Neutrophil (primary cell): ENCODE data around the gene RAB3A.
A peak's percentile ranks its signal among the peaks of the same experiment; 100 is the strongest.
"Not testable (repeated sequence)": the region's sequence is repeated elsewhere in the genome, so short reads cannot be mapped to it uniquely, and the experiment has no call there.

ENCODE experiments used
- H3K27ac ChIP-seq: fragments of 200-600 bp; sonication (generic); 2 replicates; pipeline ENCODE4 v1.5.1; 2016; ENCODE audit warnings: mild to moderate bottlenecking, moderate library complexity
- H3K27me3 ChIP-seq: fragments of 200-600 bp; sonication (generic); 2 replicates; pipeline ENCODE4 v1.6.0; 2016; ENCODE audit warnings: mild to moderate bottlenecking
- H3K36me3 ChIP-seq: fragments of 200-600 bp; sonication (generic); 2 replicates; pipeline ENCODE4 v1.5.1; 2017
- H3K4me1 ChIP-seq, 2 experiments: fragments of 200-600 bp in 1 of 2; sonication (generic) in 1 of 2; 1 replicate in 1 of 2; 2 replicates in 1 of 2; pipeline versions ENCODE4 v1.5.1 to v1.6.1; 2013 to 2016; ENCODE audit warnings: low read depth in 1 of 2, low read length in 1 of 2, mild to moderate bottlenecking in 1 of 2, moderate library complexity in 1 of 2; ENCODE audit not compliant: control insufficient read depth in 1 of 2, insufficient read depth in 1 of 2
- H3K4me3 ChIP-seq, 2 experiments: fragments of 200-600 bp in 1 of 2; sonication (generic) in 1 of 2; 1 replicate in 1 of 2; 2 replicates in 1 of 2; pipeline ENCODE4 v1.5.1; 2013 to 2016; ENCODE audit warnings: low read depth in 1 of 2, low read length in 1 of 2, mild to moderate bottlenecking in 1 of 2, moderate library complexity in 1 of 2
- H3K9me3 ChIP-seq: fragments of 200-600 bp; sonication (generic); 2 replicates; pipeline ENCODE4 v1.5.1; 2016
- TF ChIP-seq, protein P1 (sequence below): fragments of 200-600 bp; sonication (generic); IDR thresholded peaks from 2 replicates; pipeline ENCODE4 v1.5.1; 2016; ENCODE audit warnings: antibody characterized with exemption

The RAB3A gene

GRCh38 chr19:18161636-18162002 is 42.2 kb downstream of the RAB3A start:
- Histone ChIP-seq H3K4me1 (peaks cover 10 to 11% of the 10 kb centered on the region in 2 experiments), H3K27me3 (no peaks in the 10 kb centered on the region), H3K36me3 (no peaks in the 10 kb centered on the region), H3K4me3 (no peak overlapping the region), H3K27ac (peak overlapping the region; percentile 43), H3K9me3 (no peaks in the 10 kb centered on the region)
- TF ChIP-seq, protein P1, sequence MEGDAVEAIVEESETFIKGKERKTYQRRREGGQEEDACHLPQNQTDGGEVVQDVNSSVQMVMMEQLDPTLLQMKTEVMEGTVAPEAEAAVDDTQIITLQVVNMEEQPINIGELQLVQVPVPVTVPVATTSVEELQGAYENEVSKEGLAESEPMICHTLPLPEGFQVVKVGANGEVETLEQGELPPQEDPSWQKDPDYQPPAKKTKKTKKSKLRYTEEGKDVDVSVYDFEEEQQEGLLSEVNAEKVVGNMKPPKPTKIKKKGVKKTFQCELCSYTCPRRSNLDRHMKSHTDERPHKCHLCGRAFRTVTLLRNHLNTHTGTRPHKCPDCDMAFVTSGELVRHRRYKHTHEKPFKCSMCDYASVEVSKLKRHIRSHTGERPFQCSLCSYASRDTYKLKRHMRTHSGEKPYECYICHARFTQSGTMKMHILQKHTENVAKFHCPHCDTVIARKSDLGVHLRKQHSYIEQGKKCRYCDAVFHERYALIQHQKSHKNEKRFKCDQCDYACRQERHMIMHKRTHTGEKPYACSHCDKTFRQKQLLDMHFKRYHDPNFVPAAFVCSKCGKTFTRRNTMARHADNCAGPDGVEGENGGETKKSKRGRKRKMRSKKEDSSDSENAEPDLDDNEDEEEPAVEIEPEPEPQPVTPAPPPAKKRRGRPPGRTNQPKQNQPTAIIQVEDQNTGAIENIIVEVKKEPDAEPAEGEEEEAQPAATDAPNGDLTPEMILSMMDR: no peak

DNA sequence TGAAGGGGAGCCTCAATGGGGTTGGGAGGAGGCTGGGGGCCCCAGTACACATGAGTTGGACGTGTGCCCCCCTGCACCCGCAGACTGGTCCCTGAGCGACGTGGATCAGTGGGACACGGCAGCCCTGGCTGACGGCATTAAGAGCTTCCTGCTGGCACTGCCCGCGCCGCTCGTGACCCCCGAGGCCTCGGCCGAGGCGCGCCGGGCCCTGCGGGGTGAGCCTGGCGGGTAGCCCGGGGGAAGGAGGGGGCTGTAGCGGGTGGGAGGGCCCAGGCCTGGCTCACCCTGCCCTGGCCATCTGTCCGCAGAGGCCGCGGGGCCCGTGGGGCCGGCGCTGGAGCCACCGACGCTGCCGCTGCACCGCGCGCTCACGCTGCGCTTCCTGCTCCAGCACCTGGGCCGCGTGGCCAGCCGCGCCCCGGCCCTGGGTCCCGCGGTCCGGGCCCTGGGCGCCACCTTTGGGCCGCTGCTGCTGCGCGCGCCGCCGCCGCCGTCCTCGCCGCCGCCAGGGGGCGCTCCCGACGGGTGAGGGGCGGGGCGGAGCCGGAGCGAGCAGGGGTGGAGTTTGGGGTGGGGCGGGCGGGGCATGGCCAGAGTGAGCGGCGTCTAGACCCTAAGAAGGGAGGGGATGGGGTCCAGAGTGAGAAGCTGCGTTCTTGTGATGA is 42.7 kb downstream of the RAB3A start:
- H3K4me3 ChIP-seq: peak overlapping the region; percentile 23 to 48
- H3K4me1 ChIP-seq: peaks cover 10 to 11% of the 10 kb centered on the region in 2 experiments
- TF ChIP-seq, protein P1: peak; percentile 83
- peak overlapping the region; percentile 43 for H3K27ac ChIP-seq
- no peaks in the 10 kb centered on the region for H3K36me3 ChIP-seq
- no peaks in the 10 kb centered on the region for H3K27me3 ChIP-seq
- no peaks in the 10 kb centered on the region for H3K9me3 ChIP-seq

DNA sequence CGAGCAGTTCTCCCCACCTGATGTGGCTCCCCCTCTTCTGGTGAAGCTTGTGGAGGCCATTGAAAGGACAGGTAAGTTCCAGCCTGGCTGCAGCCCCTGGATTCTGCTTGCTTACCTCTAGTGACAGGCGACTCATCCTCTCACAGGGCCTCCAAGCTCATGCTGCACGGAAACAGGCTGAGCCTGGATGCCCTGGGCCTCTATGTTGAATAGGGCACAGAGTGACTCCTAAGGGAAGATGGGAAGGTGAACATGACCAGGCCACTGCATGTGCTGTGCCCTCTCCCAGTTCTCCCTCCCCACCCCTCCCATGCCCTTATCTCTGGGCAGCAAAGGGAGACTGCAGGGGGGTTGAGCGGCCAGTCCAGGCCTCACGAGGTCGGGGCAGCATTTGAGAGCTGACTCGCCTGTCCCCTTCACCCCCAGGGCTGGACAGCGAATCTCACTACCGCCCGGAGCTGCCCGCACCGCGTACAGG is 43.3 kb downstream of the RAB3A start:
- H3K27me3 ChIP-seq: no peaks in the 10 kb centered on the region
- H3K9me3 ChIP-seq: no peaks in the 10 kb centered on the region
- H3K4me3 ChIP-seq: peak overlapping the region; percentile 23 to 48
- H3K36me3 ChIP-seq: no peaks in the 10 kb centered on the region
- H3K27ac ChIP-seq: no peak overlapping the region
- peaks cover 10 to 11% of the 10 kb centered on the region in 2 experiments for H3K4me1 ChIP-seq
- TF ChIP-seq, protein P1: no peak

GRCh38 chr19:18159810-18160209 is 44.0 kb downstream of the RAB3A start:
- TF ChIP-seq, protein P1: no peak
- Histone ChIP-seq H3K4me1 (peaks cover 10 to 11% of the 10 kb centered on the region in 2 experiments), H3K36me3 (no peaks in the 10 kb centered on the region), H3K27me3 (no peaks in the 10 kb centered on the region), H3K4me3 (no peak overlapping the region), H3K27ac (no peak overlapping the region), H3K9me3 (no peaks in the 10 kb centered on the region)

DNA sequence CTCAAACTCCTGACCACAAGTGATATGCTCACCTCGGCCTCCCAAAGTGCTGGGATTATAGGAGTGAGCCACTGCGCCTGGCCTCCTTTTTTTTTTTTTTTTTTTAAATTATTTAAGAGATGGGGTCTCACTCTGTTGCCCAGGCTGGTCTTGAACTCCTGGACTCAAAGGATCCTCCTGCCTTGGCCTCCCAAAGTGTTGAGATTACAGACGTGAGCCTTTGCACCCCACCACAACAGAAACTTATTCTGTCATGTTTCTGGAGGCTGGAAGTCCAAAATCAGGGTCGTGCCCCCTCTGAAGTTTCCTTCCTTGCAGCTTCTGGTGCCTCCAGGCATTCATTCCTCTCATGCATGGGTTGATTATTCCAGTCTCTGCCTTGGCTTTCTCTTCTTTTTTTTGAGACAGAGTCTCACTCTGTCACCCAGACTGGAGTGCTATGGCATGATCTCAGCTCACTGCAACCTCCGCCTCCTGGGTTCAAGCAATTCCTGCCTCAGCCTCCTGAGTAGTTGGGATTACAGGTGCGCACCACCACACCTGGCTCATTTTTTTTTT is 44.7 kb downstream of the RAB3A start:
- H3K27ac ChIP-seq, H3K9me3 ChIP-seq, H3K36me3 ChIP-seq, H3K27me3 ChIP-seq, H3K4me3 ChIP-seq: not testable (repeated sequence)
- peaks cover 14% of the 10 kb centered on the region in 2 experiments for H3K4me1 ChIP-seq

DNA sequence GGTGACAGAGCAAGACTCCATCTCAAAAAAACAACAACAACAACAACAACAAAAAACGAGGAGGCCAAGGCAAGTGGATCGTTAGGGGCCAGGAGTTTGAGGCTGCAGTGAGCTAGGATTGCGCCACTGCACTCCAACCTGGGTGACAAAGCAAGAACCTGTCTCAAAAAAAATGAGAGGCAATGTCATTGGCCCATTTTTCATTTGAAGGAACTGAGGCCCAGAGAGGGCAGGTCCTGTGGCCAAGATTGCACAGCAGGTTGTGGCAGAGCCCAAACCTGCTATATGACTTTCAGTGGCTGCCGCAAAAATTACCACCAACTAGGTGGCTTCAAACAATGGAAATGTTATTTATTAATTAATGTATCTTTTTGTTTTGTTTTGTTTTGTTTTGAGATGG is 45.4 kb downstream of the RAB3A start:
- TF ChIP-seq, protein P1: no peak
- Histone ChIP-seq H3K27me3 (no peaks in the 10 kb centered on the region), H3K9me3 (no peaks in the 10 kb centered on the region), H3K4me3 (no peak overlapping the region), H3K4me1 (peaks cover 20 to 21% of the 10 kb centered on the region in 2 experiments), H3K36me3 (no peaks in the 10 kb centered on the region), H3K27ac (no peak overlapping the region)
